GM18520 (cell line): ENCODE measurements around the gene LTBP1.

ENCODE experiments used
- ATAC-seq: cut with Tn5 transposase; IDR thresholded peaks from one replicate; pipeline ENCODE4 v1.9.1; 2021; ENCODE audit not compliant: unreplicated experiment

Gene LTBP1

GRCh38 chr2:32931519-32931918, 15.2 kb upstream of the LTBP1 start:
- ATAC-seq, result no peak

GRCh38 chr2:32931945-32932709, 14.6 kb upstream of the LTBP1 start:
- ATAC-seq, result no peak

GRCh38 chr2:32932825-32933755, 13.7 kb upstream of the LTBP1 start:
- no peak for ATAC-seq

GRCh38 chr2:32933756-32934095, 13.0 kb upstream of the LTBP1 start:
- no peak for ATAC-seq

GRCh38 chr2:32937602-32938448, 8.9 kb upstream of the LTBP1 start:
- no peak for ATAC-seq

- no peak for ATAC-seq
These were observed 7.8 kb upstream of the LTBP1 start for GRCh38 chr2:32938934-32939333.

- no peak for ATAC-seq
These were observed 6.3 kb upstream of the LTBP1 start for GRCh38 chr2:32940316-32940997.

- ATAC-seq, result no peak
These were observed 4.6 kb upstream of the LTBP1 start for GRCh38 chr2:32941944-32942690.

GRCh38 chr2:32942793-32943485, 3.8 kb upstream of the LTBP1 start:
- ATAC-seq, result no peak

GRCh38 chr2:32945286-32945685, 1.5 kb upstream of the LTBP1 start:
- no peak for ATAC-seq

- ATAC-seq, result no peak
These were observed 327 bp downstream of the LTBP1 start for GRCh38 chr2:32947076-32947483.

- no peak for ATAC-seq
These were observed 861 bp downstream of the LTBP1 start for GRCh38 chr2:32947484-32948143.

GRCh38 chr2:32948266-32948665, 1.5 kb downstream of the LTBP1 start:
- ATAC-seq, result no peak

GRCh38 chr2:32949260-32949659, 2.5 kb downstream of the LTBP1 start:
- ATAC-seq, result no peak

GRCh38 chr2:32951672-32952071, 4.9 kb downstream of the LTBP1 start:
- no peak for ATAC-seq

GRCh38 chr2:32952761-32953476, 6.2 kb downstream of the LTBP1 start:
- no peak for ATAC-seq

GRCh38 chr2:32954206-32954605, 7.5 kb downstream of the LTBP1 start:
- ATAC-seq, result no peak

- ATAC-seq, result no peak
These were observed 12.1 kb downstream of the LTBP1 start for GRCh38 chr2:32958821-32959220.
